AG08396 (cell line): ENCODE data around the gene CASS4.
"Not testable (repeated sequence)": the region's sequence is repeated elsewhere in the genome, so short reads cannot be mapped to it uniquely, and the experiment has no call there.

Source experiments
- DNase-seq: peaks from one replicate; pipeline ENCODE4 v3.0.0; 2012; ENCODE audit warnings: low spot score, mixed read lengths

Gene CASS4

DNA sequence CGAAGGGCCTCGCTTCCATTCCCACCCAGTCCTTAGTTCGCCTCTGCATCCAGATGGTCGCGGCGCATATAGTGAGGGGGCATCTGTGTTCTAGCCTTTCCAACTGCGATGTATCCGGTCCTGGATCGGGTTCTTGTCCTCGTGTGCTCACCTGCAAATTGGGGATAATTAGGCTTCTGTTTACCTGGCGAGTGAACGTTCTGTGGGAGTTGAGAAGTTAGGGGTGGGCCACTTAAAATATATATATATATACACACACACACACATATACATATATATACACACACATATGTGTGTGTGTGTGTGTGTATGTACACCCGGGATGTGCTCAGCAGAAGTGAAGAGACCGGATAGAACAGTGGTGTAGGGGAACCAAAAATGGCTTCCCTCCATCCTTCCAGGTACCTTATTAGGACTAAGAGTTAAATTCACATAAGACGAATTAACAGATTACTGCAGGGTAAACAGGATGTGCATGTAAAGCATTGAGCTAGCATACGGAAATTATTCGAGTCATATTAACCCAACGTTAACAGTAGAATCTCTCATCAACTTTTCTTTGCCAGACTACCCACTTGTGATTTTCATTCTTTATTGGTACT is 19.1 kb upstream of the CASS4 start:
- no peak for DNase-seq

DNA sequence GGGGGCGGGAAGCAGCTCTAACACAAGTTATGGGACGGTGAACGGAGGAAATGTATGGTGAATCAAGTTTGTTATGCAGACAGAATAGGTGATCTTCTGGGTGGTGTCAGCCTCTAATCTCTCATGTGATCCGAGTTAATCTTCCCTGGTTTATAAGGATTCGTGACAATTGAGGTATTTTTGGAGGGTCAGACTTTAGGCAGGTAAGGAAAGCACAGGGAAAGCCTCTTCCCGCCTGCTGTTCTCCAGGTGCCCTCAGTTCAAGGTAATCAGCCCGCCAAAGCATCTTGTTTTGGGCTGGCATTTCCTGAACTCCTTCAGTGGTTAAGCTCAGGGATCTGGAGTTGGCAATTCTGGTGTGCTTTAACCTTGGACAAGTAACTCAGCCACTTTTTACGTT is 18.4 kb upstream of the CASS4 start:
- DNase-seq, result no peak

DNA sequence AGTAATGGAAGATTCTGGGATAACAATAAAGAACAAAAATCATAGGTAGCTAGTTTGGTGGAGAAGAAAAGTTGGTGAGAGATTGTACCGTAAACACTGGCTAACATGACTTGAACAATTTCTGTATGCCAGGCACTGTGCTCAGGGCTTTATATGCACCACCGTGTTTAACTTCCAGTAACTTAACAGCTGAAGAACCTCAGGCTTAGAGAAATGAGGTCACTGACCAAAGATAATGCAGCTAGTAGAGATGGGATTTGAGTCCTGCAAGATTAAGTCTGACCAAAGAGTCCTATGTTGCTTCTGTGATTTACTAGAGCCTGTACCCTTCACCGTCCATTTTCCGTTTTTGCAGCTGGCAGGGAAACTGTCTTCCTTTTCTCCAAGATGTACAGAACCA is 16.9 kb upstream of the CASS4 start:
- no peak for DNase-seq

DNA sequence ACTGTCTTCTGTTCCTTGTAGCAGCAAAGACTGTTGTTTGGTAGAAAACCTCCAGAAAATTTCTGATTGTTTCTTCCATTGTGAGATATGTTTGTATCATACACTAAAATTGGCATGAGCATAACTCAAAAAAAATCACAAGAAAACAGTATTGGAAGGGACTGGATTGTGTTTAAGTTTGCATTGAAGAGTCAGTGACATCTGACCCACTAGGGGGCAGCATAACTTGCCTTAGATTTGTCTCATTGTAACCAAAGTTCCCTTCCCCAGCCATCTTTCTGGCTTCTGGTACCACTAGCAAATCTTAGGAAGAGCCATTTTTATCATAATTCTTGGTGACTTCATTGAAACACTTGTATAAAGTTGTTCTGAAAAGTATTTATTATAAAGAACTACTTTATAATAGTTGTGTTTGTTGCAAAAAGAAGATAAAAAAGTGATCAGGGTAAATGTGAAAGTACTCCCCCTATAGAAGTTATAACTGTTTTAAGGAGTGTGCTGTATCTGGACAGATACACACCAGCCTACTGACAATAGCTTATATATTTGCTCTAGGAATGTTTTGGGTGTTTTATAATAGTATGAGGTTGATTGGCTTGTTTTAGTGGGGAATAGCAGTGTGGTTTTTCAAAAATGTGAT is 11.9 kb upstream of the CASS4 start:
- DNase-seq, result peak; percentile 42

DNA sequence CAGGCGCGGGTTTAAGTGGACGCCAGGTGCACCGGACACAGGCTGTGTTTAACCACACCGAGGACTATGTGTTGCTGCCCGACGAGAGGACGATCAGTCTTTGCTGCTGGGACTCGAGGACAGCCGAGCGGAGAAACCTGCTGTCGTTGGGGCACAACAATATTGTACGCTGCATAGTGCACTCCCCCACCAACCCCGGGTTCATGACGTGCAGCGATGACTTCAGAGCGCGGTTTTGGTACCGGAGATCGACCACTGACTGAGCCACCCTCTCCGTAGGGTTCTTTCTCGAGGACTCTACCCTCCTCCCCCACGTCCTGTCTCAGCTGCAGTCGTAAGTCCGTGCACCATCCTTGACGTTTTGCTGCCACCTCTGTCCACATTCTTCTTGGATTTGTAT is 8.6 kb upstream of the CASS4 start:
- DNase-seq, result no peak

DNA sequence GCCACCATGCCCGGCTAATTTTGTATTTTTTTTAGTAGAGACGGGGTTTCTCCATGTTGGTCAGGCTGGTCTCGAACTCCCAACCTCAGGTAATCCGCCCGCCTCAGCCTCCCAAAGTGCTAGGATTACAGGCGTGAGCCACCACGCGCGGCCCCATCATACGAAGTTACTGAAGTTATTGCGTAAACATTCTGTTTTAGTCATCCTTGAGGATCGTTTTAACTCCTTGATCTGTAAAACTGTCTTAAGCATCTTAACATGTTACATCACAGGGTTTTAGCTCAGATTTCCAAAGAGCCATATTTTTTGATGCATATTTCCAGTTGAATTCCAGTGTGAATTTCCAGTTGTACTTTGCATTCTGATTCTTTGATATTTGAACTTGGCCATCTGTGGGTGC is 6.7 kb upstream of the CASS4 start:
- DNase-seq, result not testable (repeated sequence)

DNA sequence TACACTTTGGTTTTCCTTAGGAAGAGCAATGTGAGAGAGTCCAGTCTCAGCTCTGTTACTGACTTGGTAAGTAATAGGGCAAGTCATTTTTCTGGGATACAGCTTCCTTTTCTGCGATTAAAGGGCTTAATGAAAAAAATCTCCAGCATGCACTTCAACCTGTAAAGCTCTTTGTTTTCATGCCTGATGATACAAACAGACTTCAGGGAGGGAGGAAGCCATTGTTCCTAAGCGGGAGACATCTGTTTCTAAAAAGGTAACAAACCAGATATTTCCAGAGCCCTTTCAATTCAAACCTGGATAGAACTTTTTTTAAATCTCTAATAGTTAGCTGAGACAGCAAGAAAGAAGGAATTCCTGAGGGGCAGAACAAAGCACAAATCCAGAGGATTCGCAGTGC is 5.2 kb upstream of the CASS4 start:
- DNase-seq, result no peak

DNA sequence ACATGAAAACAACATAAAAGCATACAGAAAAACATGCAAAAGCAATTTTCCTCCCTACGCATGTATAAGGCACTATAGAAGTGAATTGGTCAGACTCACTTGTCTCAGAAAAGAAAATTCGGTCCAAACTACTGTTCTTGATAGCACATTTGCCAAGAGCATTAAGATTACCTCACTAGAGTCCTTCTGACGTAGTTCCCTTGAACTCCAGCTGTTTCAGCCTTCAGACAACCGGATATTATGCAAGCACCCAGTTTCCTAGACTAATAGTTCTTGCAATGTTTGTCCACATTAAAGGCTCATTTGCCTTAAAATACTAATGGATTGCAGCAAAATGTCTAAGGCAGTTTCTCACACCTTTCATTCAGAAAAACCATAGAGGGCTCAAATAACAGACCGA is 2.5 kb upstream of the CASS4 start:
- DNase-seq, result no peak

DNA sequence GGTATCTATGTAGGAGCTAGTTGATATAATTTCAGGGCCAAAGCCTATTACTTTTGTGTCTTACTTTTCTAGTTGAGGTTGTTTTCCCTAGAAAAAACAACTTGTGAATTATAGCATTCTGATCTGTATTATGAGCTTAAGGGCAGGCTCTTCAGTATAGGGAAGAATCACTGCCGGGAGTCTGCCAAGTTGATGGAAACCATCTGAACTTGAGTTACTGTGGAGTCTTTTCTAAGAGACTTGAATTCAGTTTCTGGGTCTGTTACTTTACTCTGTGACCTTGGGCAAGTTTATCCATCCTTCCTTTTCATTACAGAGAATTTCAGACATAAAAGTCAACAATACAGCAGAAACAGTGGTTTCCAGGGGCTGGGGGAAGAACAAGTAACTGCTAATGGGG is 2.1 kb upstream of the CASS4 start:
- no peak for DNase-seq

DNA sequence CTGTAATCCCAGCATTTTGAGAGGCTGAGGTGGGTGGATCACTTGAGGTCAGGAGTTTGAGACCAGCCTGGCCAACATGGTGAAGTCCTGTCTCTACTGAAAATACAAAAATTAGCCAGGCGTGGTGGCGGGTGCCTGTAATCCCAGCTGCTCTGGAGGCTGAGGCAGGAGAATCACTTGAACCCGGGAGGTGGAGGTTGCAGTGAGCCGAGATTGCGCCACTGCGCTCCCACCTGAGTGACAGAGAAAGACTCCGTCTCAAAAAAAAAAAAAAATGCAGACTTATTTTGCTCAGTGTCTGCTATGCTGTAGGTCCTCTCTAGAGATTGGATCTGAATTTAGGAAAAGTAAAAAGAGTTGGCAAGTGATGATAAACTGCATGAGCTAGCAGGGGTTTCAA is 773 bp upstream of the CASS4 start:
- not testable (repeated sequence) for DNase-seq

DNA sequence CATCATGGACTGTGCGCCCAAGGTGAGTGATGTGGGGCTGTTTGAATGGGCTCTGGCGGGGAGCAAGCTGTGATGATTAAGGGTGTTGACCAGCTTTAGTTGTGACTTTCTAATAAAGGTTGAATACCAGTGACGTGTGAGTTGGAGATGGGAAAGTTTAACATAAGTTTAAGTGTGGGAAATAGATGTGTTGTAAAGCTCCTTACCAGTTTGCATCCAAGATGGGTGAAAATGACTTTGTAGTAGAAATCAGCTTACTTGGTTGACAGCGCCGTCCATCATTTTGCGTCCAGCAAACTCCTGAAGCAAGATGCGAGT is 372 bp downstream of the CASS4 start:
- no peak for DNase-seq

DNA sequence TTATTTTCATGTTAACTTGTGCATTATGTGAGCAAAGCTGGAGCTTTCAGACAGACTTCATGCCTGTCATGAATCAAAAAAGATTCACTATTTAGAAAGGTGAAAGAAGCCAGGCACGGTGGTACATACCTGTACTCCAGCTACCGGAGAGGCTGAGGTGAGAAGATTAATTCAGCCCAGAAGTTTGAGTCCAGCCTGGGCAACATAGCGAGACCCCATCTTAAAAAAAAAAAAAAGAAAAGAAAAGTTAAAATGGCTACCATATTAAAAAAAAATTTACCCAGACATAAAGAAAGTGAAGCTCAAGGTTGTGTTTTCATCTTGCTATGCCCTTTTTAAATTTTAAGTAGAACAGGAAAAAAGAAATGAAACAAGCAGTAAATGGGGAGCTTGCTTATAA is 889 bp downstream of the CASS4 start:
- no peak for DNase-seq

DNA sequence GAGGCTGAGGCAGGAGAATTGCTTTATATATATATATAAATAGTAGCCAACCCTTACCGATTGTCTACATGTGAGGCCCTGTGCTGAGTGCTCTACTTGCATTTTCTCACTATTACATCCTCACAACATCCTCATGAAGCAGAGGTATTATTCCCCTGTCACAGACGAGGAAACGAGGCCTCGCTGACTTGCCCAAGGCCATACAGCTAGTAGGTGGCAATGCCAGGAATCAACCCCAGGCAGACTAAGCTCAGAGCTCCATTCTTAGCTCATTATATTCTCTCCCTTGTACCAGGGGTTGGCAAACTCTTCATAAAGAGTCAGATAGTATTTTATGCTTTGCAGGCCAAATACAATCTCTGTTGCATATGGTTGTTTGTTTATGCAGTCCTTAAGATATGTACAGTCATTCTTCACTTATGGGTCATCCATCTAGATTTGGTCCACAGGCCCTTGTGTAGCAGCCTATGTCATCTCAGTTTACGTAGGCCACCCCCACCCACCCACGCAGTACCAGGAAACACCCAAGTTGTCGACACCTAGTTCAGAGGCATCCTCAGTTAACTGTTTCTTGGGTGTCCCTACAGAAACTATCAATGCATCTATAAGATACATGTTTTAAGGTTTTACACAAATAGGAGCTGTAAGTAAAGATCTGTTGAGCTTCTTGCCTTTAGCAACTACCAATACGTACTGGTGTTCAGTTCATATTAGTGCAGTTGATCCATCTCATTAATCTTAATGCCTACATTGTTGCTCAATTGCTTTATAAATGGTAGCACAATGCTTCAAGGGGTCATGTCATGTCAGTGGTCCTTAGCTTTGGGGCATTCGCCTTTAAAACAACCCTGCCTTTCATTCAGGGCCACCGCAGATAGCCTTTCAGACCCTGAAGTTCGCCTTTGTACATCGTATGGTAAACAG is 3.0 kb downstream of the CASS4 start:
- DNase-seq, result peak; percentile 28

DNA sequence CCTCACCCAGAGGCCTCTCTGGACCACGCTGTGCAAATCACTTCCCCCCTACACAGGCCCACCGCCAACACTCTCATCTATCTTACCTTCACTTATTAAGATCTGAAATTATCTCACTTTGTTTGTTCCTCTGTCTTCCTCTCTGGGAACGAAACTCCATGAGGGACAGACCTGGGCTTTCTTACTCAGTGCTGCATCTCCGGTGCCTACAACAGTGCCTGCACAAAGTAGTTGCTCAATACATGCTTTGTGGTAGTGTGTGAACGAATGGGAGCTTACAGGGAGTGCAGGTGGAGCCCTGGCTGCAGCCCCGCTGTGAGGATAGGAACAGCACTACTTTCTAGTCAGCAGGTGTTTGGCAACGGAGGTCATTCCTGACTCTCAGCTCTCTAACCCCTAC is 5.3 kb downstream of the CASS4 start:
- DNase-seq, result no peak

DNA sequence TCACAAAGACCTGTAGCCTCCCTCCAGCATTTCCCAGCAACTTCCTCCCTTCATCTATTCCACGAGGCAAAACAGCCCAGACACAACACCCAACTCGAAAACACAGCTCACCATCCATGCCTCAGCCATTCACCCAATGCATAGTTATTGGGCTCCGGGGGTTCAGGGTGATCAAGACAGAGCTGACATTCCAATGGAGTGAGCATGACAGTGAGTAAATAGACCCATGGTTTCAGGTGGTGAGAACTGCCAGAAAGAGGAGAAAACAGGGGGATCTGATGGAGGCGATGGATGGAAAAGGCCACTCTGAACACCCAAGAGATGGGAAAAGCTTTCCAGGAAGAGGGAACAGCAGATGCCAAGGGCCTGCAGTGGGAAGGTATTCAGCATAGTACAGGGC is 5.9 kb downstream of the CASS4 start:
- no peak for DNase-seq

DNA sequence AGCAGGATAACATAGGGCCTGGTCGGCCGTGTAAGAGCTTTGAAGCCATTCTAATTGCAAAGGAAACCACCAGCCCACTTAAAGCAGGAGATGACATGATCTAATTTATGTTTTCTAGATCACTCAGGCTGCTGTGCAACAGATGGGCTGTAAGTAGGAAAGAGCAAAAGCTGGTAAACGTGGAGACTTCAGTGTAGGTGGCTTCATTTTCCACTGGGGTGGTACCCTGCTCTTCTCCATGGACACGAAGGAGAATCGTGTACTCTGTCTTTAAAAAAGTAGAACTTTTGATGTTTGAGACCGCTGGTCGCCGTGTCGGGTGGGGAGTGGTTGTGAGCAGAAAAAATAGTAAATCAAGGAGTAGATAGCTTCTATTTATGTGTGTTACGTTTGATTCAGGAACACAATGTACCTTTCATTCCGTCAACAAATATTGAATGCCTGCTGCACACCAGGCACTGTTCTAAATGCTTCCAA is 6.4 kb downstream of the CASS4 start:
- no peak for DNase-seq

DNA sequence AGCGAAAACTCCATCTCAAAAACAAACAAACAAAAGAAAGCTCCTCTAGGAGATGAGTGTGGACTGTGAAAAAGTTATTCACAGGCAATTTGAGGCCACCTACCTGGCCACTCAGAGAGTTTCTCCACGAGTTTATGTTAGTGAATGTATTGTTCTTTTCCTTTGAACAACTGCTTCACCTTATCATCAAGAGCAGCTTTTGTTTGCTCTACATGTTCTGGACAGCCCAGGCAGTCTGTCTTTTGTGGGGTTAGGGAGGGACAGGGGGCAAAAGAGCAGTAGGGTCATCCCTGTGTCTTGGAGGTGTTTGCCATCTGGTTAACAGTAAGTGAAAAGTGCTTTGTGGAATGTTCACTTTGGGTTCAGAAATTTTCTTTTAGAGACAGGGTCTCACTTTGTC is 8.0 kb downstream of the CASS4 start:
- no peak for DNase-seq

DNA sequence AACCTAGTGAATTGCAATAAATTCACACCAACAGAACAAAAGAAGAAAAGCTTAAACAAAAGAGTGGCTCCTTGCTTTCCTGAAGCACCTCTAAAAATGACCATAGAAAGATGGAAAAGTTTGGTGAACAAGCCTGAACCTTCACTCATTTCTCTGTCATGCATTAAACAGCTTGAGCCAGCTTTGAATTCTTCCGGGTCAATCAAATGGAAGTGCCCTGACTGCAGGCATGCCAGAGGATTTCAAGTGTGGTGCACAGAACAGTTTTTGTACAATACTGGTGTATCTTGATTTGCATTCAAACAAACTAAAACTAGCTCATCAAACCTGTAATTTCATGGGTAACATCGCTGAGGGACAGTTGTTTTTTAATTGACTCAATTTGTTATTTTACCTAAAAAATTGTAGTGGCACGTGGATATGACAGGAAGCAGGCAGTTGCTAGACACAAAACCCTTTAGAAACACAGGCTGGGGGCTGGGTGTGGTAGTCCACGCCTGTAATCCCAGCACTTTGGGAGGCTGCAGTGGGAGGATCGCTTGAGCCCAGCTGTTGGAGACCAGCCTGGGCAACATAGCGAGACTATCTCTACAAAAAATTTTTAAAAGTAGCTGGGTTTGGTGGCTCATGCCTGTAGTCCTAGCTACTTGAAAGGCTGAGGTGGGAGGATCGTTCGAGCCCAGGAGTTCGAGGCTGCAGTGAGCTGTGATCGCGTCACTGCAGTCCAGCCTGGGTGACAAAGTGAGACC is 9.1 kb downstream of the CASS4 start:
- no peak for DNase-seq

DNA sequence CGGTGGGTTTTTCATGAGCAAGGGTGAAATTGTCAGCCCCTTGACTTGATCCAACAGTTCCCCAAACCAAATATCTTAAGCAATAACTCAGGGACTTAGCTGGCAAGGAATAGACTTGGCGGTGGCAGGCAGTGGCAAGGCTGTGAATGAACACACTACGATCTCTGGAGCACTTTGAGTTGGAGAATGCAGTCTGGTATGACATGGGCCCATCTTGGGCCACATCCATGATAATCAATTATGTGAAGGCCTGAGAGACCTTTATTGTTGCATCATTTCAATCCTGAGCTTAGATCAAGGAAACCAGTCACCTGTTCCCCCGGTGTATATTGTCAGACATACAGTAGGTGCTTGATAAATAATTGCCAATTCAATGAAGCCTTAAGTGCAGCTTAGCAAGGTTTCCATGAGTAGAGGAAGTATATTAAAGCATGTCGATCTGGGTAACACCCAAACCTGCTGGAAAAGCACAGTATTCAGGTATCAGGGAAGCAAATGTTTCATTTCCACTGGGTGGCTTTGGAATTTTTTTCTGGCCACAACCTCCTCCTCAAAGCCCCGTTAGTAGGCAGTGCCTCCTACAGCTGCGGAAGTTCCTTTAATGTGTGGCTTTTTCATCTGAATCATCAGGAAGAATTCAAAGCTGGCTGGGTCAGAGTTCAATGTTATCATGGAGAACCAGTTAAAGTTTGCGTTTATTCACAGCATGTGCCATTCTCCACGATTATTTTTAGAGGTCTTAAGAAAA is 10.2 kb downstream of the CASS4 start:
- DNase-seq, result peak; percentile 60

DNA sequence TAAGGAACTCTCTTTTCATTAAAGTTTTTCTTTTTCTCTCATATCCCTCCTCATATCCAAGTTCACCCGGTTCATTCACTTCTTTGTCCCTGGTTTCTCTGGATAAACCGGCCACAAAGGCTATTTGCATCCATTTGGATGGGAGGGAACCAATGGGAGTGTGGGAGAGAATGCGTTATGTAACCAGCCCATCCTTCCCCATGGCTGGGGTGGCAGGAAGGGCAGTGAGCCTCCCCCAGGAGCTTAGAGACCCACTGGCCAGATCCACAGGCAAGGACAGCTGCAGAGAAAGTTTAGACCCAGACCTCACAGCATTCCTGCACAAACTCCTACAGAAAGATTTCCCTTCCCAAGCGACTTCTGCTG is 10.7 kb downstream of the CASS4 start:
- DNase-seq, result no peak

DNA sequence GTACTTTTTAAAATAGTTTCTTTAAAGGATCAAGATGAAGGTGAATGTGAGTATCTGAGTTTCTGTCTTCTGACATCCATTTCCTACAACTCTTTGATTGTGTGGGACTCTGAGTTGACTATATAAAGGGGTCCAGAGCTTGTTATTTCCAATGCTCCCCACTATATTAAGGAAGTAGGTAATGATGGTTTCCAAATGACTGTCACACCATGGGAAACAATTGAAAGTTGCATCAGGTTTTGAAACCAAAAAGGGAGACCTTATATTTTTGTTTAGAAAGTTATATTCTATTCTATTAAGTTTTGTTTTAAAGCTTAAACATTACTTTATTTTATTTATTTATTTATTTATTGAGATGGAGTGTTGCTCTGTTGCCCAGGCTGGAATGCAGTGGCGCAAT is 11.2 kb downstream of the CASS4 start:
- no peak for DNase-seq

DNA sequence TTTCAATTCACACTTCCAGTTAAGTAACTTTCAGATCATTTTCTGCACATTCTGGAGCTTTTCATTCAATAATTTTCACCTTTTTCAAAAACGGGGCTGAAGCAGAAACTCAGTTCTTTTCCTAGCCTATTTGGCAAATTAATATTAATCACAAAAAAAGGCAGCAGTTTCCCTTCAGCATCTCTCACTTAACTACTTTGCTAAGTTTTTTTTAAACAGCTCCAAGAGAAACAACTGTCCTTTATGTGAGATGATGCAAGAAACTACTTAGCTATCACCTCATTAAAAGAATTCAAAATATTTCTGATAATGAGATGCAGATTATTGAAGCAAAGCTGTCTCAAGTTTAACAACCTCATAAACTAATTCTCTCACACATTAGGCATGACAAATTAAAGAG is 11.8 kb downstream of the CASS4 start:
- DNase-seq, result no peak
